Measurements from ENCODE around the gene GPR160.

Gene GPR160

DNA sequence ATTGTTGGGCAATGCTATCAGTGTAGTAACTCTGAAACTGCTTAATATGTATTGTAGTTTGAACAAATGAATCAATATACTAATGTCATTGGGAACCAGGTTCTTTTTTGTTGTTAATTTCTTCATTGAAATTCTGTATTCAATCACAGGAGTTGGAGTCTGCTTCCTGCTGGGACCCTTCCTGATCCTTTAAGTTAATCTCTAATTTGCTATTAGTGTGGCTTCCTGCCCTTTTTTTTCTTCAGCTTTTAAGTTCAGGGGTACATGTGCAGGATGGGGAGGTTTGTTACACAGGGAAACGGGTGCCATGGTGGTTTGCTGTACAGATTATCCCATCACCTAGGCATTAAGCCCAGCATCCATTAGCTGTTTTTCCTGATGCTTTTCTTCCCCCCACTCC is 21.7 kb downstream of the GPR160 start:
- no peak overlapping the region for H3K4me2 ChIP-seq (ENCODE audit: low read depth, low read length, poor library complexity, severe bottlenecking)
- H3K4me3 ChIP-seq (ENCODE audit: low read length, poor library complexity, severe bottlenecking), result no peak overlapping the region

DNA sequence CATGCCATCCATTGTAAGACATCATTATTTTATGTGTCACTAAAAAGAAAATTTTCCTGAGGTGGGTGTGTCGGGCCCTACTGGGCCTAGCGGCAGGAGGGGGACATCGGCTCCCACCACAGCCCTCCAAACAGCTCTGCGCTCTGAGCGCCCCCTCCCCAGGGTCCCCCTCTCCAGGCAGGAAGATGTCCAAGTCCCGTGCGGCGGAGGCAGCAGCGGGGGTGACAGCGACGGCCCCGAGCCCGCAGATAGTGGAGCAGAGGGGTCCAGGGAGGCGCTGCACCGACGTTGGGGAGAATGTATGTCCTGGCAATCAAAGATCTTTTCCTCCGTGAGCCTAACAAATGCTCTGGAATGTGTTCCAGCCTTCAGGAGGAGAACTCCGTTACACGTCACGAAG is 24.3 kb downstream of the GPR160 start:
- Histone ChIP-seq H3K4me2 (ENCODE audit: low read depth, low read length, poor library complexity, severe bottlenecking) (no peak overlapping the region), H3K79me2 (ENCODE audit: insufficient read depth, low read length) (no peaks in the 10 kb centered on the region), H3K36me3 (ENCODE audit: insufficient read depth, low read length) (no peaks in the 10 kb centered on the region), H3F3A (ENCODE audit: low read depth) (no peaks in the 10 kb centered on the region), H3K9me3 (ENCODE audit: insufficient read depth, low read depth, low read length) (no peaks in the 10 kb centered on the region), H4K20me1 (ENCODE audit: insufficient read depth, low read length, poor library complexity, severe bottlenecking) (no peaks in the 10 kb centered on the region), H3K4me1 (ENCODE audit: insufficient read depth, low read length, poor library complexity, severe bottlenecking) (no peaks in the 10 kb centered on the region), H3K9ac (ENCODE audit: low read depth, low read length, poor library complexity, severe bottlenecking) (no peak overlapping the region), H3K27me3 (ENCODE audit: insufficient read depth, low read length, poor library complexity, severe bottlenecking) (no peaks in the 10 kb centered on the region), H2AFZ (ENCODE audit: low read length) (no peak overlapping the region), H3K4me3 (ENCODE audit: low read length, poor library complexity, severe bottlenecking) (no peak overlapping the region), H3K9me2 (replicated peaks; ENCODE audit: low read depth, low read length) (no peaks in the 10 kb centered on the region)
- no peak for TF ChIP-seq CTCF (conservative IDR thresholded peaks at IDR 0.05; ENCODE audit: low read length)

More for the DNA sequence above, 21.7 kb downstream of the GPR160 start:
- H3K27me3 ChIP-seq (ENCODE audit: insufficient read depth, low read length, poor library complexity, severe bottlenecking), result no peaks in the 10 kb centered on the region
- no peak for TF ChIP-seq EZH2phosphoT487 (IDR thresholded peaks at IDR 0.05; ENCODE audit: borderline replicate concordance)
- TF ChIP-seq CTCF (conservative IDR thresholded peaks at IDR 0.05; ENCODE audit: low read length), result no peak
- no peaks in the 10 kb centered on the region for H4K20me1 ChIP-seq (ENCODE audit: insufficient read depth, low read length, poor library complexity, severe bottlenecking)
- H3F3A ChIP-seq (ENCODE audit: low read depth), result no peaks in the 10 kb centered on the region
- H3K79me2 ChIP-seq (ENCODE audit: insufficient read depth, low read length), result no peaks in the 10 kb centered on the region
- no peak overlapping the region for H2AFZ ChIP-seq (ENCODE audit: low read length)
- no peaks in the 10 kb centered on the region for H3K9me3 ChIP-seq (ENCODE audit: insufficient read depth, low read depth, low read length)
- no peaks in the 10 kb centered on the region for H3K36me3 ChIP-seq (ENCODE audit: insufficient read depth, low read length)
- no peaks in the 10 kb centered on the region for H3K9me2 ChIP-seq (replicated peaks; ENCODE audit: low read depth, low read length)
- no peaks in the 10 kb centered on the region for H3K4me1 ChIP-seq (ENCODE audit: insufficient read depth, low read length, poor library complexity, severe bottlenecking)
- H3K9ac ChIP-seq (ENCODE audit: low read depth, low read length, poor library complexity, severe bottlenecking), result no peak overlapping the region

DNA sequence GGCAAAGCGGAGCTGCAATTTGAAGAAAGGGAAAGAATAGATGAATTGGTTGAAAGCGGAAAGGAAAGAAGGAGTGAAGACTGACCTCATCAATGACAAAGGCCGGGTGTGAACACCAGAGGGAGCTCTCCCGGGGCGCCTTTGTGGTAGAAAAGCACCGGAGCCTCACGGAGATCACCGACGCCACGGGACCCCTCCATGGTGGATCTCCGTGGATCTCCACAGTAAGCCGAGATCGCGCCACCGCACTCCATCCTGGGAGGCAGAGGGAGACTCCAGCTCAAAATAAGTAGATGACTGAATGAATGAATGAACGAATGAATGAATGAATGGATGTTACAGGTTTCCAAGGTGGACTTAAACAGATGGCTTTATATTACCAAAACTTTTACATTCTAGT is 25.0 kb downstream of the GPR160 start:
- no peaks in the 10 kb centered on the region for H3K4me1 ChIP-seq (ENCODE audit: insufficient read depth, low read length, poor library complexity, severe bottlenecking)
- H3K4me2 ChIP-seq (ENCODE audit: low read depth, low read length, poor library complexity, severe bottlenecking), result no peak overlapping the region

More for the DNA sequence above, 25.0 kb downstream of the GPR160 start:
- Histone ChIP-seq H3K79me2 (ENCODE audit: insufficient read depth, low read length) (no peaks in the 10 kb centered on the region), H3K4me3 (ENCODE audit: low read length, poor library complexity, severe bottlenecking) (no peak overlapping the region), H3F3A (ENCODE audit: low read depth) (no peaks in the 10 kb centered on the region), H3K9me3 (ENCODE audit: insufficient read depth, low read depth, low read length) (no peaks in the 10 kb centered on the region), H2AFZ (ENCODE audit: low read length) (no peak overlapping the region), H3K9ac (ENCODE audit: low read depth, low read length, poor library complexity, severe bottlenecking) (no peak overlapping the region), H4K20me1 (ENCODE audit: insufficient read depth, low read length, poor library complexity, severe bottlenecking) (no peaks in the 10 kb centered on the region), H3K9me2 (replicated peaks; ENCODE audit: low read depth, low read length) (no peaks in the 10 kb centered on the region), H3K36me3 (ENCODE audit: insufficient read depth, low read length) (no peaks in the 10 kb centered on the region), H3K27me3 (ENCODE audit: insufficient read depth, low read length, poor library complexity, severe bottlenecking) (no peaks in the 10 kb centered on the region)
- TF ChIP-seq EZH2phosphoT487 (IDR thresholded peaks at IDR 0.05; ENCODE audit: borderline replicate concordance) (no peak), CTCF (conservative IDR thresholded peaks at IDR 0.05; ENCODE audit: low read length) (peak; percentile 52)

All from Loucy (cell line).